Endothelial cell of umbilical vein (primary cell): Measurements from ENCODE around the gene C10orf143.

Source experiments
- EZH2 ChIP-seq: IDR thresholded peaks from 2 replicates; pipeline ENCODE4 v1.6.1; 2012; ENCODE audit warnings: borderline replicate concordance, low read depth, mild to moderate bottlenecking, moderate library complexity, low read length, inconsistent platforms; ENCODE audit not compliant: severe bottlenecking
- POLR2A ChIP-seq: IDR thresholded peaks from 2 replicates; pipeline ENCODE4 v1.6.1; 2012; ENCODE audit warnings: low read depth, mild to moderate bottlenecking, control low read depth, low read length
- POLR2AphosphoS5 ChIP-seq: IDR thresholded peaks from 2 replicates; pipeline ENCODE4 v1.6.1; 2012; ENCODE audit warnings: low read depth, mild to moderate bottlenecking, control low read depth, low read length, moderate library complexity; ENCODE audit not compliant: insufficient read depth
- TF ChIP-seq, protein P1 (sequence below), 2 donors: IDR thresholded peaks; 1 replicate in 1 of 2; 2 replicates in 1 of 2; pipeline ENCODE4 v1.5.1; 2011; ENCODE audit warnings: low read length in 2 of 2, mild to moderate bottlenecking in 2 of 2, moderate library complexity in 2 of 2, control low read depth in 1 of 2, inconsistent platforms in 1 of 2, low read depth in 1 of 2; ENCODE audit not compliant: insufficient read depth in 1 of 2; ENCODE audit errors: extremely low read depth in 1 of 2

DNA sequence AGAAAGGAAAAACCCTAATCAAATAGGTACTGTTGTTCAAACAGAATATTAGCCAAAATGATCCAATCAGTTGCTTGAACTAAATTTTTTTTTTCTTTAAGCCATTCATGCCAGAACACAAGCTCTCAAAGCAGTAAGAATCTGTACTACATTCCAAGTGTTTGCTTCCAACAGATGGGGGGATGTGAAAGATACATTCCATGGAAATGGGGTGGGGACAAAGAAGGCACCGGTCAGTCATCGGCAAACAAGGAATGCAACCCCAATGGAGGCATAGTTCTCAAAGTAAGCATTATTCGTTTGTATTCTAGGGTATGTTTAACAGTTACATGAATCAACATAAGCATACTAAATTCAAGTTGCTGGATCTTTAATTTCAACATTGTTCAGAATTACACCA lies 32.5 kb downstream of the C10orf143 start:
- TF ChIP-seq EZH2 (no peak), POLR2AphosphoS5 (no peak), POLR2A (no peak)
- TF ChIP-seq, protein P1, sequence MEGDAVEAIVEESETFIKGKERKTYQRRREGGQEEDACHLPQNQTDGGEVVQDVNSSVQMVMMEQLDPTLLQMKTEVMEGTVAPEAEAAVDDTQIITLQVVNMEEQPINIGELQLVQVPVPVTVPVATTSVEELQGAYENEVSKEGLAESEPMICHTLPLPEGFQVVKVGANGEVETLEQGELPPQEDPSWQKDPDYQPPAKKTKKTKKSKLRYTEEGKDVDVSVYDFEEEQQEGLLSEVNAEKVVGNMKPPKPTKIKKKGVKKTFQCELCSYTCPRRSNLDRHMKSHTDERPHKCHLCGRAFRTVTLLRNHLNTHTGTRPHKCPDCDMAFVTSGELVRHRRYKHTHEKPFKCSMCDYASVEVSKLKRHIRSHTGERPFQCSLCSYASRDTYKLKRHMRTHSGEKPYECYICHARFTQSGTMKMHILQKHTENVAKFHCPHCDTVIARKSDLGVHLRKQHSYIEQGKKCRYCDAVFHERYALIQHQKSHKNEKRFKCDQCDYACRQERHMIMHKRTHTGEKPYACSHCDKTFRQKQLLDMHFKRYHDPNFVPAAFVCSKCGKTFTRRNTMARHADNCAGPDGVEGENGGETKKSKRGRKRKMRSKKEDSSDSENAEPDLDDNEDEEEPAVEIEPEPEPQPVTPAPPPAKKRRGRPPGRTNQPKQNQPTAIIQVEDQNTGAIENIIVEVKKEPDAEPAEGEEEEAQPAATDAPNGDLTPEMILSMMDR (IDR thresholded peaks at IDR 0.05; ENCODE audit: extremely low read depth in 1 of 2, insufficient read depth in 1 of 2, low read depth in 1 of 2, low read length in 2 of 2) = no peak
